AG08396 (cell line): ENCODE measurements around the gene DUSP18.
A peak's percentile ranks its signal among the peaks of the same experiment; 100 is the strongest.
"Not testable (repeated sequence)": the region's sequence is repeated elsewhere in the genome, so short reads cannot be mapped to it uniquely, and the experiment has no call there.

Source experiments
- DNase-seq: peaks from one replicate; pipeline ENCODE4 v3.0.0; 2012; ENCODE audit warnings: low spot score, mixed read lengths

Gene DUSP18

DNA sequence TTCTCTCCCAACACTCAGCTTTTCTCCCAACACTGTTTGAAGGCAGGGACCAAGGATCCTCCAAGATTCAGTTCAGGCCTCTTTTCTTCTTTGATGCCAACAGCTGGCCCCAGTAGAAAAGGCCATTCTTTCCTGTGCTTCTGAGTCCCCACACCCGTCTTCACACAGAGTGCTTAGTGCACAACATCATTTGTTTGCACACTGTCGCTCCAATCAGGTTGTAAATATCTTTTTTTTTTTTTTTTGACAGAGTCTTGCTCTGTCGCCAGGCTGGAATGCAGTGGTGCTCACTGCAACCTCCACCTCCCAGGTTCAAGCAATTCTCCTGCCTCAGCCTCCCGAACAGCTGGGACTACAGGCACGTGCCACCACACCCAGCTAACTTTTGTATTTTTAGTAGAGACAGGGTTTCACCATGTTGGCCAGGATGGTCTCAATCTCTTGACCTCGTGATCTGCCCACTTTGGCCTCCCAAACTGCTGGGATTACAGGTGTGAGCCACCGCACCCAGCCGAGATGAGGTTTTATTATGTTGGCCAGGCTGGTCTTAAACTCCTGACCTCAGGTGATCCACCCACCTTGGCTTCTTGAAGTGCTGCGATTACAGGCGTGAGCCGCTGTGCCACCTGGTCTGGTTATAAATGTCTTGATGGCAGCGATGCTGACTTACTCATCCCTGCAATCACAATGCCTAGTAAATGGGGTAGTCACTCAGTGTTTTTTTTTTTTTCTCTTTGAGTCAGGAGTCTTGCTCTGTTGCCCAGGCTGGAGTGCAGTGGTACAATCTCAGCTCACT lies 12.4 kb upstream of the DUSP18 start:
- not testable (repeated sequence) for DNase-seq

DNA sequence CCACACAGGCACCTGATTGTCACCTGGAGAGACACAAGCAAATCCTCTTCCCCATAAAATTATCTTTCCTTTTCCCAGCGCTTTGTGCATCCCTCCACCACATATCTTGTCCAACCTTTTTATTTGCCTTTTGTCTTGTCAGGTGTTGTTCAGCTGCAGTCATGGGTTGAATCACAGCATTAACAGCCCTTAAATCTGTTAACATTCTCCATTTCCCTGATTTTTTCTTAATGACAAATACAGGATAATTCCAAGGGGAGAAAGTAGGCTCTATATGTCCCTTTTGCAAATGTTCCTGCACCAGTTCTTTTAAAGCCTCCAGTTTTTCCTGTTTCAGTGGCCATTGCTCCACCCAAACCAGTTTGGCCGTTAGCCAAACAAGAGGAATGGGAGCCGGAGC lies 8.9 kb upstream of the DUSP18 start:
- not testable (repeated sequence) for DNase-seq

DNA sequence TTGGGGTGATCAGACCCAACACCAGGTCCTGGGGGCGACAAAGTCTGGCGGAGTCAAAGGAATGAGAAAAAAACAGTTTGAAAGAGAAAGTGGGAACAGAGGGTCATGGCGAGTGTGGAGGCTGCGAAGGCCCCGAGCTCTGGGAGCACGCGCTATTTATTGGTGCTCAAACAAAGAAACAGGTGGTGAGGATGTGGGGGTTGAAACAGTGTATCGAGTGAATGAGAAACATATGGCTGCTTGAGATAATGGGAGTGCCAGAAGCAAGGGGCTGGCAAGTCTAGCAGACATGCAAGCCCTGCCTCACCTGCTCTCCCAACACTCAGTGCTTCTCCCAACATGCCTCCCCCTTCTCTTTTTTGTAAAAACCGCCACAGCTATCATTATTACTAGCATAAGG lies 7.8 kb upstream of the DUSP18 start:
- DNase-seq: no peak

DNA sequence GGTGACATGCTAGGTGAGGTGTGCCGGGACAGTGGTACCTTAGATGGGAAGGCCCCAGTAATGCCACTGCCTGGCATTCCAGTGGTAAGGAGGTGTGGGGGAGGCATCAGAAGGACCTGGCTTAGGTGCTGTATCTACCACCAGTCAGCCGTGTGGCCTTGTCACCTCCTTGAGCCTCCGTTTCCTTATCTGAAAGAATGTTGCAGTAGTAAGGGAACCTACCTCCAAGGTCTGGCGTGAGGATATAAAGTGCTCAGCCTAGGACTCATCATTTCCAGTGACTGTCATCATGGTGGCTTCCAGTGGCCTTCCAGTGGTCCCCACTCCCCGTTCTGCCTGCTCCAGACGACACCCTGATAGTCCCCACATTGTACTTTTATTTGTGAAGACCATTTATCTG lies 6.8 kb upstream of the DUSP18 start:
- no peak for DNase-seq

DNA sequence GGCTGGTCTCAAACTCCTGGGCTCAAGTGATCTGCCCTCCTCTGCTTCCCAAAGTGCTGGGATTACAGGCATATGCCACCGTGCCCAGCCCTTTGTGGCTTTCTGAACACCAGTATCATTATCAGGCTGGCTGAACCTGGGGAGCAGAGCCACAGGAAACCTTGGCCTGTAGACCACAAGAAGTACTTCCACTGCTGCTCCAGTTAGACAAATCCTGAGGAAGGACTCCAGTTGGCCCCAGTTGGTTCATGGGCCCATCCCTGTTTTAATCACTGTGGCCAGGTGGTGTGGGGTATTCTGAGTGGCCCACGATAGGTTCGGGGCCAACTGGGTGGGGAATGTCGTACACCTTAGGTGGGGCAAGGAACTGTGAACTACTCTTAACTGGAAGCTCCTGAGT lies 5.5 kb upstream of the DUSP18 start:
- DNase-seq: no peak

DNA sequence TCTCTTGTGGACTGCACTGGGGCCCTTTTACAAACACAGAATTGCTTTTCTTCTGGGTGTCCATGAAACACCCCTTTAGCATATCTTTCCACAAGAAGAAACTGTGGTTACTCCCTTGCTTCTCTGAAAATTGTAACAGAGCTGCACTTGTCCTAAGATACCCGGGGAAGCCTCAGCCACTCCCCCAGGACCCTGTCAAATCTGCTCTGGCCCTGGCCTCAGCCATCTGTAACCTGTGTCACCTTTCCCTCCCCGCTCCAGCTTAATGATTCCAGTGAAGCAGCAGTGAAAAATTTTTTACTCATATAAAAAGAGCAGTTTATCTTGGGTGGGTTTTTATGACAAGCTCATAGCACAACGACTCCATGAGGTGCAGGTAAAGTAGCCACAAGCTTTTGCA lies 3.4 kb upstream of the DUSP18 start:
- no peak for DNase-seq

DNA sequence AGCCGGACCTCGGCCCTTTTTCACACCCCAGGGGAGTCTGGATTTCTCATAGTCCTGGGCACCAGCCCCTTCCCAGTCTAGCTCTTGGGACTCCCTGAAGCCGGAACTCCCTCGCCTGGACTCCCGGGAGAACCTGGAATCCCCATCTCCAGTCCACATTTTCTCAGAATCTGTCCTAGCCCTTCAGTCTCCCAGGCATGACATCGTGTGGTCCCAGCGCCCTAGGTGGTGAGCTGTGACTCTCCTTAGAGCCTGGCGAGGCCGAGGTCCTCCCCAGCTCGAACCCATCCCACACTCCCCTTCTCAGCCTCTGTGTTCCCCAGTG lies 673 bp upstream of the DUSP18 start:
- DNase-seq: no peak

DNA sequence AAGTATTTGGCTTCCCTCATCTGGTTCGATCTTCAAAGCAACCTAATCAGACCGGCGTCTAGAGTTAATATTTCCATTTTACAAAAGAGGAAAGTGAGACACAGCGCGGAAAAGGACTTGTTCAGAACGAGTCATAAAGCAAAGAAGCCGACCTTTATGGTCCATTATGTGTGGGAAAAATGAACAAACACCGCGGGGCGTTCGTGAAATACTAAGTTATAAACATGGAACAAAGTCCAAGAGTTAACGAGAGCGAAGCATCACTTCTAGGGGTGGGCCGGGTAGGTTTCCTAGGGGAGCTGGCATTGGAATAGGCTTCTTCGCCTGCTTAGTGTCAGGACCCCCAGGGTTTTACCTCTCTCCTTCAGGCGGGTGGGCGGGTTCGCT lies 575 bp downstream of the DUSP18 start:
- DNase-seq: no peak

DNA sequence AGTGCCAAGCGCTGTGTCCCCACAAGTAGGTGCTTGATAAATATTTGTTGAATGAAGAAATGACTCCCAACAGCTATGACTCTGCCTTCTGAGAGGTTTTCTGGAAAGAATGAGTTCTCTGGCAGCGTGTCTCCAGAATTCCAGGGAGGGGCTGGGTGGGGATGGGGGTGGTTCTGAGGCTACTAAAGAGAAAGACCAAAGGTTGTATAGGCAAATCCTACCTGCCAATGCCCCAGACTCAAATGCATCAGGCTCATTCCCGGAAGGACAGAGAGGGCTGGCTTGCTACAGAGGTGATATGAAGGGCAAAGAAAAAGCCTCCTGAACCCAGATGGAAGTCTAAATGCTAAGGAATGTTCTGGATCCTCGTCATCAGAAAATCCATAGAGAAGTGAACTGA lies 1.9 kb downstream of the DUSP18 start:
- no peak for DNase-seq

DNA sequence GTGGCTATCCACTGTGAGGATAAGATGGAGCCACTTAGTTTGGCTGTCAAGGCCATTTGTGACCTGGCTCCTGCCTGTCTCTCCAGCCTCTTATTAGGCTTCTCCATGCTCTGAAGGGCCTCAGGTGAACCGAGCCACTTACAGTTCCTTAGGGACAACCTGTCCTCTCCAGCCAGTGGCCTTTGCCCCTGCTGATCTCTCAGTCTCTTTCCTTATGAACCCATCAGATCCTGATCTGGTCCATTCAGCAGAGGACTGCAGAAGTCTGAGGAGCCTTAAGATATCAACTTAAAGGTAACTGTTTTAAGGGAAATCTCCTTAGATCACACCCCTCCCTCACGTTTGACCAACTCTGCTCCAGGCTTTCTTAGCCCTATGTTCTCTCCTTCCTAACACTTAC lies 2.4 kb downstream of the DUSP18 start:
- no peak for DNase-seq

DNA sequence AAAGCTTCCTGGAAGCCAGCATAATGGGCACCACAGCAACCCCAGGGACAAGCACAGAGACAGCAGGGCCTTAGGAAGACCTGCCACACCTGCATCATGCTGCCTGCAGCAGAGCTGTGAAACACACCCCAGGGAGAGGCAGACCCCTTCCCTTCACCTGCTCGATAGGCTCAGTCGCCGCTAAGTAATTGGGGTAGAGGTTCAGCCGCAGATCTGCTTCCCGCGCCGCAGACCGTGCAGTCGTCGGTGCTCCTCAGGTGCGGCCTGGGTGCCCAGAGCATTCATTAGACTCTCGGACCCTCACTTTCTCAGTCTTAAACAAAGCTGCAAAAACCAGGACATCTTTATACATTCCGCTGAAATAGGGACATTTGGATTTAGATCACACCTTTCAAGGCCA lies 2.9 kb downstream of the DUSP18 start:
- no peak for DNase-seq

DNA sequence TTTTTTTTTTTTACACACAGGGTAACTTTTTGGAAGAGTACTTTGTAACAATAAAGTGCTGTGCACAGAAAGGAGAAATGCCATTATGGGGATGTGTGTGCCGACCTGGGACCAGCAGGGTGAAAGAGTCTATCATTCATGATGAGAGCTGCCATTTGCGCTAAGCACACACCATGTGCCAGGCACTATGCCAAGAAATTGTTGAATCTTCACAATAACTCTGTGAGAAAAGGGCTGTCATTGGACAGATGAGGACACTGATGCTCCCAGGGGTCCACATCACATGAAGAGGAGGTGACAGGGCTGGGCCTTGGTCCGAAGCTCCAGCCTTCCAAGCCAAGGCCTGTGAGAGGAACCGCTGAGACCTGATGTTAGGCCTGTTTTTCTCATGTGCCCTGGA lies 5.6 kb downstream of the DUSP18 start:
- no peak for DNase-seq

DNA sequence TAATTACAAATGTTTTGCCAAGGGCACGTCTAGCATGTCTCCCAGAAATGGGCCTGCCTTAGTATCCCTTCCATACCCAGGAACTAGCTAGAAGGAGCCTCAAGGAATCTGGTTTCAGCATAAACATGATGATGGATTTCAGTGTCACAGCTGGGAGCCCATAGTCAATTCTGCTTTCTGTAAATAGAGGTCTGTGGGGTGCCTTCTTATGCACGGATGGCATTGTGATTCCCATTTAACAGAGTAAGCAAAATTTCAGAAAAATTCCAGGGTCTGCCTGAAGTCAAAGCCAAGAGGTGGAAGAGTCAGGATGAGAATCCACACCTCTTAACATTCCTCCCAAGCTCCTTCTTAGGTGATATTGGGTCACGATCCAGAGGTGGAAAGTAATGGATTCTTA lies 12.1 kb downstream of the DUSP18 start:
- no peak for DNase-seq

DNA sequence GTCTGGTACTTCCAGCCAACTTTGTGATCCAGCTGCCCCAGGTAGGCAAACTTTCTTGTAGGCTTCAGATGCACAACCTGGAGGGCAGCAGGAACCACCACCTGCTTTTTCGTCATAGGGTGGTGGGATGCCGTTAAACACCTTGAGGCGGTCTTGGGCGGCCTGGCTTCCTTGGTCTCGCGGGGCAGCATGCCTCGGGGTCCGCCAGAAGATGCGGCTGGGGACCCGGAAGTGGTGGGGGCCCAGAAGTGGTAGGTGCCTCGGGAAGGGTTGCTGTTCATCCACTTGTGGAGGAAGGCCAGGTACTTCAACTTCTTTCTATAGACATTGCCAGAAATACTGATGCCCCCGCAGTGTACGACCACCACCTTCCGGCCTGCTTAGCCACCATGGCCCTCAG lies 13.3 kb downstream of the DUSP18 start:
- no peak for DNase-seq

DNA sequence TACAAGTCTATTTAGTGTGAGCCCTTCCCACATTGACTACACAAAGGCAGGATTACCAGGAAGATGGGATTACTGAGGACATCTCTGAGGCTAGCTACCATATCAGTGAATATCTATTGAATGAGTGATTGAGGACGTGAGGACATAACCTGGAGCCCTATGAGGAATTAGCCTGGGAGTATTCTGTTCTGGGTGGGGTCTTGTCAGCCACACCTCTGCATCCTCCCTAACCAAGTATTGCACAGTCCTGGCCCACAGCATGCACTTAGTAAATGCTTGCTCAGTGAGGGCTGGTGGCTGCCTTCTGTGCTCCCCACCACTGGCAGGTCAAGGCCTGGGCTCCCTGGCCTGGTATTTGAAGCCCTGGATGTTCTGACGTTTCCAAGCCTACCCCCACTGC lies 14.8 kb downstream of the DUSP18 start:
- no peak for DNase-seq

DNA sequence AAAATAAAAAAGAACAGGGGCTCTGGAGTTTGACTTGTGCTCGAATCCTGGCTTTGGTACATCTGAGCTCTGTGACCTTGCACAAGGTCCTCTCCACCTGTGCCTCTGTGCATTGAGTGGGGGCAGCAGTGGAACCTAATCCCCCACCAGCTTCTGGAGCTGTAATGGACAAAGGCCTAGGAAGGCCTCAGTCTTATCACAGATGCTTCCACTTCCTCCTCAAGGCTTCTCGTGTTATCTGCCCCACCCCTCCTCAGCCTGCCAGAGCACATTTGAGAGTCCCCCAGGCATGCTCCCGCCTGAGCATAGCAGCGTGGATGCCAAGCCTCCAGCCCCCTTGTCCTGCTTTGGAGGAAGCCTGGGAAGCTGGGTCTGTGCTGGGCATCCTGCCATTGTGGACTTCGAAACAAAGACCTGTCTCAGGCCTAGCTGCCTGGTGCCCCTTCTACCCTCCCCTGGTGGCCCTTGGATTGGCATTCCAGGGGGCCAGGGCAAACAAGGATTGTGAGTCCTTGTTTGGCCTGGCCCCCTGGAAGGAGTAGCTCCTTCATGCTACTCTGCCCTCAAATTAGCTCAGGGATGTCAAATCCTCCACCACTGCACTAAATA lies 17.1 kb downstream of the DUSP18 start:
- DNase-seq: no peak

DNA sequence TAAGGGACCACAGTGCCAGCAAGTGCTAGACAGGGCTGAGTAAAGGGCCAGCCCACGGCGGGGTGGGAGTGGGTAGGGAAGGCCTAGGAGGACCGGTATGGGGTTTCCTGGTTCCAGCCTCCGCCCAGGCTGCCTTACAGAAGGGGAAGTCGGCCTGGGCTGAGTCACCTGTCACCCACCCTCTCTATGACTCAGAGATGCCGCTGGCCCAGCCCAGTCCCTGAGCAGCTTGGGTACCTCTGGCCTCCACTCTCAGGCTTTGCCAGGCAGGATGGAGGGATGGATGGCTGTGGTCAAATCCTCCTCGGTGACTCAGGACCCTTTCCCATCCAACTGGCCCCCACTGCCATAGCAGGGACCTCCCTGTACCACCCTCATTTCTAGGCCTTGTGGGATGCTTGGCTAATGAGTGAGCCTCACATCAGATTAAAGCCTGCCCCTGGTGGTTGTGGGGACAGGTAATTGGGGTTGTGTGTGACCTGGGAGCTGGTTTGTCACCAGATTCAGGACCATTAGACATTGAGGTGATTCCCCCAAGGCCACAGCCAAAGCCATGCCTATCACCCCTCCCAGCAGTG lies 18.2 kb downstream of the DUSP18 start:
- peak; percentile 89 for DNase-seq

DNA sequence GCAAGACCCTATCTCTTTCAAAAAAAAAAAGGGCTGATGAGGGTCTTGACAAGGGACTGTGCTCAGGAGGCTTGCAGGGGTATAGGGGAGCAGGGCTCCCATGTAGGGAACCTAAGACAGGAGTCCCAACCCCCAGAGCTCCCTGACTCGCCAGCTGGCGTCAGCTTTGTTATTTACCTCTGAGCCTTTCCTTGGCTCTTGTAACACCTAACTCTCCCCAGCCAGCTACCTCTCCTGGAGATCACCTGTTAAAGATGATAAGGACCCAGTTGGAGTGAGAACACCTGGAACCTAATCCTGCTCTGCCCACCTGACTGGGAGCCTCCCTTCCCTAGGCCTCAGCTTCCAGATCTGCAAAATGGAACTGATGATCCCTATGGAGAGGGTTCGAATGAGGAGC lies 18.9 kb downstream of the DUSP18 start:
- DNase-seq: no peak

DNA sequence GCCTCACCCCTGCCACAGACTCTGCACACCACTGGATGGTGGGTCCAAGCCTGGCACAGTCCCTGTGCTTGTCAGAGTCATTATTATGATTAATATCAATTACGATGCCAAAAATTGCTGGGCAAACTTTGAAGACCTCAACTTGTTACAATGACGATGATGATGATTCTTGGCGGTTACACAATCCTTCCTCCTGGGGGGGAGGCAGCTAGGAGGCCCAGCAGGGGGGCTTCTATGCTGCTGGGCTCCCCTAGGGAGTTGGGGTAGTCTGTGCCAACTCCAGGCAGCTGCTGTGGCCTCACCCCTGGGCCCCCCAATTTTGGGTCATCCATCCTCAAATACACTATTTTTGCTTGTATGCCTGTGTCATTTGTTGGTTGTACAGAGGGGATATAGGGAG lies 20.1 kb downstream of the DUSP18 start:
- DNase-seq: no peak

DNA sequence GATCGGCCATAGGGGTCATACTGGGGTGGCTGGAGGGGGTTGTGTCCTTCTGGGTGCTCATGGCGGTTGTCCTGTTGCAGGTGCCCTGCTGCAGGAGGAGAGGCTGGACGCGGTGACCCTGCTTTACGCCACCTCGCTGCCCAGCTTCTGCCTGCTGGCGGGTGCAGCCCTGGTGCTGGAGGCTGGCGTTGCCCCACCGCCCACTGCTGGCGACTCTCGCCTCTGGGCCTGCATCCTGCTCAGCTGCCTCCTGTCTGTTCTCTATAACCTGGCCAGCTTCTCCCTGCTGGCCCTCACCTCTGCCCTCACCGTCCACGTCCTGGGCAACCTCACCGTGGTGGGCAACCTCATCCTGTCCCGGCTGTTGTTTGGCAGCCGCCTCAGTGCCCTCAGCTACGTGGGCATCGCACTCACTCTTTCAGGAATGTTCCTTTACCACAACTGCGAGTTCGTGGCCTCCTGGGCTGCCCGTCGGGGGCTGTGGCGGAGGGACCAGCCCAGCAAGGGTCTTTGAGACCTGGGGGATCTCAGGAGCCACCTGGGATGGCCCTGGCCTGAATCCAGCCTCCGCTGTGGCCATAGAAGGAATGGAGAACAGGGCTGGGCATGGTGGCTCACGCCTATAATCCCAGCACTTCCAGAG lies 21.0 kb downstream of the DUSP18 start:
- DNase-seq: no peak

DNA sequence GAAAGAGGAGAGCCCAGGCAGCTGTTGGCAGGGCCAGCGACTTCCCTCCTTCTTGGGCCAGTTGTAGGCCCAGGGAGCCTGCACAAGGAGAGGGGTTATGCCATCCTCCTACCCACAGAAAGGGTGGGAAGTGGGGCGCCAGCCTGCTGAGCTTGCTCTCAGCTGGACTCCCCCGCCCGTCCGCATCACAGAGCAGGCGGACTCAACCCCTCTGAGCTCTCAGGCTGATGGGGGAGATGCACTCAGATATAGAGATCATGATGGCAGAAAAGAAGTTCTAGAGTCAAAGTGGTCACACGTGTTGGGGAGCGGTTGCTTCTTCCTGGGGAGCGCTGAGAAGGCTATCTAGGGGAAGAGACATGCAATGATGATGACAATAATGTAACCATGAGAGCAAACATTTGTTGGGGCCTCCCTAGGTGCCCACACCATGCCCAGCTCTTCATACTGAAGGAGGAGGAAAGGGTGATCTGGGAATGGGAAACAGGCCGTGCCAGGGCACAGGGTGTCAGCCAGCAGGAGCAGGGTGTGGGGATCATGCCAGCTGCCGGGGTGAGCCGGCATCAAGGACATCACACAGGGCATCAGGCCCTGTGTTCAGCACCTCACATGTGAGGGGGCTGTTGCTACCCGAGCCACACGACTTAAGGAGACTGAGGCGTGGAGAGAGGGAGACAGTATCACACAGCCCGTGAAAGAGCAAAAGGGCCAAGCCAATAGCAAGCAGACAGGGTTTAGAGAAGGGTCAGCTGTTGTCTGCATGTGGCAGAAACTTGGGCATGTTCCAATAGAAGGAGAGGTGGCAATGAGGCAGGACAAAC lies 24.4 kb downstream of the DUSP18 start:
- no peak for DNase-seq

DNA sequence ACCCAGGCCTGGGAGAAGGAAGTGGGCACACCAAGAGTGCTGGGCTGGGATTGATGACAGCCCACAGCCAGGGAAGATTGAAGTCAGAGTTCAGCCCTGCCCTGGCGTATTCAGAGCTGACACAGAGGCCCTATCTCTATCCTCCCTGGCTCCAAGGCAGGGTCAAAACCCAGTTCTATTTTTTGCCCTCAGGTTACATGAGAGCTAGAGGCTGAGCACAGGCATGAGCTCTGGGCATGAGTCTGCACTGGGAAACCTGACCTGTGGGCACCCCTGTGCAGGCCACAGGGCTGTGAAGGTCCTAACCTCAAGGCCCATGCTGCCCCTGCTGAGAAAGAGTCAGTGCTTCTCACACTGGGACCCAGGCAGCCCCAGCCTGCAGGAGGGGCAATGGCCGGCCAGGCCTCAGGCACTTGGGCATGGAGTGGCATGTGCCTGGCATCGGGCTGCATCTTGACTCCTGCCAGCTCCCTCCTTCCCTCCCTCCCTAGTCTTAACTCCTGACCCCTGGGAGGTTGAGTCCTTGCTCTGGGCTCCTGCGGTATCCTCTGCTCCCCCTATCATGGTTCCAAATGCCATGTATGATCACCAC lies 26.7 kb downstream of the DUSP18 start:
- no peak for DNase-seq
